ENCODE measurements around the gene SLC6A6.

SLC6A6 gene

DNA sequence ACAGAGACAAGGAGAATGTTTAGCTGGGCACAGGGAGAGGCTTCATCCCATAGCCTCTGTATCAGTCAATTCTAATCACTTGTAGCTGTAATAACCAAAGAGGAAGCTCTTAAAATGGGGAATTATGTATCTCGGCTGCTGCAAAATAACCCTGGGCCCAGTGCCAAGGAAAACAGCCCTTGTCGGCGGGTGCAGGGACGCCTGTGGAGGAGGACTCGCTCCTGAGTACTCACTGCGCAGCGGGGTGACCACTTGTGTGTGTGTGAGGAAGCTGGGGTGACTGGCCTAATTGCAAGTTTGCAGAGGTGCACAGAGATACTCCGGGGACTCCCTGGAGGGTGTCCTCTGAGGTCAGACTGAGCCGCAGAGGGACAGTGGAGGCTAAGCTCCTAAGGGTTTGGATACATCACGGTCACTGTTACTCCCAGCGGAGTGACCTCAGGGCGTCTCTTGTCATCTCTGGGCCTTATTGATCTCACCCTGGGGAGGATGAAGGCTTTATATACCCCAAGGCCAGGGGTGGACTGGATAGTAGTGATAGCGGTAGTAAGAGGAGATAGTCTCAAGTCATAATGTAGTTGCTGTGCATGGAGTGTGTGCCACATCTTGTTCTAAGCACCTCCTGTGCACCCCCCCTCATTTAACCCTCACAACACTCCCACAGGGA is 37.2 kb downstream of the SLC6A6 start:
- no peak for DNase-seq

DNA sequence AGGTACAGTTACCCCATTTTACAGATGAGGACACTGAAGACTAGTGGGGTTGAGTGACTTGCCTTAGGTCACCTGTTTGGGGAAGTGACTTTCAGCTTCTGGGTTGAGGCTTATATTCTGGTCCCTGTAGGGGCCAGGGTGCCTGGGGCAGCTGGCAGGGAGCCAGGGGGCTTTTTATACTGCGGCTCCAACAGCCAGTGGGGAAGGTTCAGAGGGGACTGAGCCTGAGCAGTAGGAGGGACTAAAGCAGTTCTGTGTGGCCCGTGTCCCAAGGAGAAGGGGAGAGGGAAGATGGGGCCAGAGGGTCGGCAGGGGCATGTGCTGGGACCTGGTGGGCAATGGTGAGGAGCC is 37.7 kb downstream of the SLC6A6 start:
- DNase-seq = no peak

GRCh38 chr3:14440531-14441239 is 38.3 kb downstream of the SLC6A6 start:
- no peak for DNase-seq

- no peak for DNase-seq
Measured at GRCh38 chr3:14441240-14441919, 39.0 kb downstream of the SLC6A6 start.

GRCh38 chr3:14441920-14442300 is 39.5 kb downstream of the SLC6A6 start:
- DNase-seq = no peak

DNA sequence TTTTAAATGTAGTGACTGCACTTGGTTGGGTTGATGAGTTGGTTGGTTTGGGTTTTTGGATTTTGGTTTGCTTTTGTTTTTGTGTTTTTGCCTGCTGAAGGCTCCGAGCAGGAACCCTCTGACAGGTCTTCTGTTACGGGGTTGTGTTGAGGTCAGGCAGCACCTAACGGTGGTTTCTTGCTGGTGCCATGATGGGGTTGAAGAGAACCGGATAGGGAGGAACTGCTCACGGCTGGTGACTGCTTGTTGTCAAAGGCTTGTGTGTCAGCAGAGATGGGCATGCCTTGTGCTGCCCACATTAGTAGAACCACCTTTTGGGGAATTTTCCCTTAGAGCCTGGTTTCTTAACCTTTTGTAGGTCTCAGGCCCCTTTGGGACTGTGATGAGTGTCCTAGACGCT is 42.0 kb downstream of the SLC6A6 start:
- no peak for DNase-seq

- no peak for DNase-seq
Measured at GRCh38 chr3:14445773-14446172, 43.4 kb downstream of the SLC6A6 start.

DNA sequence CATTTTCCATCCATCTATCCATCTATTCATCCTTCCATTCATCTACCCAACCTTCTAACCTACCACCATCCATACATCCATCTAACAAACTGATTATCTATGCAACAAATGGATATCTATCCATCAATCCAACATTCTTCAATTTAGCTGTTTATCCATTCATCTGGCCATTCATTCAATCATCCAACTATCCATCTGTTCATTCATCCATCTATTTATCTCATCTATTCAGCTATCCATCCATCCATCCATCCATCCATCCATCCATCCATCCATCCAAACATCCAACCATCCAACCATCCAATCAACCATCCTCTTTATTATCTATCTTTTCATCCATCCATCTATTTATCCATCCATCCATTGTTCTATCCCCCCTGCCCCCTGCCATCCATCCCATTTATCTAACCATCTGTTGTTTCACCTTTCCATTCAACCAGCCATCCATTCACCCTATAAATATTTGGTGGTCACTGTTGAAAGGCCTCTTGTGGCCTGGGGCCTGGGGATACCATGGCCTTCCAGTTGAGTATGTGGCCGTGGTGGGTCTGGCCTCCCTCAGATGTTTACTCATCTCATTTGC is 44.7 kb downstream of the SLC6A6 start:
- no peak for DNase-seq

GRCh38 chr3:14448063-14448462 is 45.7 kb downstream of the SLC6A6 start:
- no peak for DNase-seq

DNA sequence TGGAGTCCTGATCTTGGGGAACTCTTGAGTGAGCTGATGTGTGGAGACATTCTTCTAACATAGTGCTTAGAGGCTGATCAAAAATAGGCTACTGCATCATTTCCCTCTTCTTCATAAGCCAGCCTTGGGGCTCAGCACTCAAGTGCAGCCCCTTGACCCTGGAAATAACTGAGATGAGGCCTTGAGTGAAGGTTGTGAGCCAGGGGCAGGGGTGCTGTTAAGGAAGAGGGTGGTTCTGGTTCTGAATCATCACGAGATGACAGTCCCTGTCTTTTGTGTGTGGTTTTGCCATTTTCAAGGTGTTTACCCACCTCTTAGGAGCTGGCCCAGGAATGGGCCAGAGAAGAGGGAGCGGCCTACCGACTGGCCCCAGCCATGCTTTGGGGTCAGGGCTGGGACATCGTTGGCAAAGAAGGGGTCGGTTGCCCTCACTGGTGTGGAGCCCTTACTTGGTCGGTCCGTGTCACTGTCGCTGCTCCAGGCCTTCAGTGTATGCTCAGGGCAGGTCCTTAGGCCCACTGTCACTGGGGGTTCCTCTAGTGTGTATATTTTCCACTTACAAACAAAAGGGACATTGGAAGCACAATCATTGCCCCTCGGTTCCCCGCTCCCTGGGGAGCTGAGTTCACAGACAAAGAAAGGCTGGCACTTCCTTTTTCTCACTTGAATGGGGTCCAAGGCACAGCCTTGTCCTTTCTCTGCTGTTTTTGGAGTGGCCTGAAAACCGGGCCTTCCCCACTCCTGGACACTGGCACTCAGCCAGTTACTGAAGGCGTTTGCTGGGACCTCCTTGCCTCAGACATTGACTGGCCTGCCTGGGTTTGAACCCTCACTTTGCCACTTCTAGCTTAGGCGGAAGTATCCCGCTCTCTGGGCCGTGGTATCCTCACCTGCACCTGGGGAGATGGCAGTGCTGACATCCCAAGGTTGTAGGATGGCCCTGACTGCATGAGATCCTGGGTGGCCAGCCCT is 46.6 kb downstream of the SLC6A6 start:
- no peak for DNase-seq

DNA sequence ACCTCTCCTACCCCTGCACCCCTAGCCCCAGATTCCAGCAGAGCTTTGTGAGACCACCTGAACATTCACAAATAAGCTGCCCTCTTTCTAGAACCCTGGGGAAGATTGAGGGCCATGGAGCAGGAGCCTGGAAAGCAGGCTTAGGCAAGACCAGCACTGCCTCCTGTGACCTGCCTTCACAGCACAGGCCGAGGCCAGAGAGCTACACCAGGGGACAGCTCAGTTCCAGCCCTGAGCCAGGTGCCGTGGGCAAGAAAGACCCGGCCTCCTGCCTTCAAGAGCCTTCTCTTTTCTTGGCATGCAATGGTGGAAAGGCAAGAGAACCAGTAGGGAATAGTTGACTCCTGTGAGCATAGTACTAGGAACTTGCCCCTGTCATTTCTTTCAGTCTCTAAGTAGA is 48.1 kb downstream of the SLC6A6 start:
- no peak for DNase-seq

DNA sequence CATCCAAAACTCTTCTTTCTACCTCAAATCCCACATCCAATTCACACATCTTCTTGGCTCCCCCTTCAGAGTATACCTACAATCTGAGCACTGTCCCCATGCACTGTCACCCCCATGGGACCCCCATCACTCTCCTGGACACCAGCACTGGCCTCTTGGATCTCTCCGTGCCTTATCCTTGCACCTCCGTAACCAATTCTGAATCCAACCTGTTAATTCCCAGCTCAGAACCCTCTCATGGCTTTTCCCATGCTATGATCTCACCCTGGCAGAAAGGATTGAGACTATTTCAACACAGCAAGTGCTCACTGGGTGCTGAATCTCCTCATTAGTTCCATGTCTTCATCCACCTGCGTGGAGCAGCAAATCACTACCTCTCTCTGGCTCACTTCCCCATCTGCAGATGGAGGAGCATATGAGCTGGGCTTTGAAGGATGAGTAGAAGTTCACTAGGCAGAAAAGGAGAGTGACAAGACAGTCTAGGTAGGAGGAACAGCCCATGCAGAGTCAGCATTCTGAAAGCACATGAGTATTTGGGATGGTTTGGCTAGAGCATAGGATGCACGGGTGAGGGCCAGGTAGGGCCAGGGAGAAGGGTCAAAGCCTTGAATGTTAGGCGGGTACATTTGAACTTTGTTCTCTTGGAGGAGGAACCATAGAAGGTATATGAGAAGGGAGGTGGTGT is 48.7 kb downstream of the SLC6A6 start:
- DNase-seq = no peak

- DNase-seq = peak; percentile 85
Measured at GRCh38 chr3:14451844-14452739, 49.7 kb downstream of the SLC6A6 start.

- peak; percentile 82 for DNase-seq
Measured at GRCh38 chr3:14452740-14453710, 50.6 kb downstream of the SLC6A6 start.

DNA sequence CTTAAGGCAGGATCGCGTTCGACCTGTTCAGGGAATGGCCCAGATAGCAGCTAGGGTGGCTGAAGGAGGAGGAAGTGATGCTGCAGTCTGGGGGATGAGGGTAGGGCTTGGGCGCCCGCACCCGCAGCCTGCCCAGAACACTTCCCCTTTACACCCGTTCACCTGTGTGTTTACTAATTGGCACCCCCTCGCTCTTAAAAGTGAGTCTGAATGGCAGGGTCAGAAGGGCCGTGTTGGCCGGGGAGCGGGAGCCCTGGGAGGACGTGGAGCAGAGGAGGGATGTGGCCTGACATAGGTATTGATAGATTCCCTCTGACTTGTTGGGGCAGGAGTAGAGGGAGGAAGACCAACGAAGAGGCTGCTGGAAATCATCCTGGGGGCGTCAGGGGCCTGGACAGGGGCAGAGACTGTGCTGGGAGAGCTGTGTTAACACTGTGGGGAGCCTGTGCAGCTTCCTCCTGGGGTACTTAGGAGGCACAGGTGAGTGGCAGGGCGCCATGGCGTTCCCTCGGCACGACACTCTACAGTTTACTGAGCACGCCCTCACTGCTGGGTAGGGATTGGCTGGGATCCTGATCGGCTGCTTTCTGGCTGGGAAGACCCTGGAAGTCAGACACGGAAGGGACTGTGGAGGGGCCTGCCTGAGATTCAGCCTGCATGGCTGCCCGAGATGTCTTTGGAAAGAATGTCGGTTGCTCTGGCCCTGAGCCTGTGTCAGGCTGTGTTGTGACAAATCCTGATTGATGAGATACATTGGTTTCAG is 51.7 kb downstream of the SLC6A6 start:
- no peak for DNase-seq

- no peak for DNase-seq
Measured at GRCh38 chr3:14454639-14455310, 52.4 kb downstream of the SLC6A6 start.

DNA sequence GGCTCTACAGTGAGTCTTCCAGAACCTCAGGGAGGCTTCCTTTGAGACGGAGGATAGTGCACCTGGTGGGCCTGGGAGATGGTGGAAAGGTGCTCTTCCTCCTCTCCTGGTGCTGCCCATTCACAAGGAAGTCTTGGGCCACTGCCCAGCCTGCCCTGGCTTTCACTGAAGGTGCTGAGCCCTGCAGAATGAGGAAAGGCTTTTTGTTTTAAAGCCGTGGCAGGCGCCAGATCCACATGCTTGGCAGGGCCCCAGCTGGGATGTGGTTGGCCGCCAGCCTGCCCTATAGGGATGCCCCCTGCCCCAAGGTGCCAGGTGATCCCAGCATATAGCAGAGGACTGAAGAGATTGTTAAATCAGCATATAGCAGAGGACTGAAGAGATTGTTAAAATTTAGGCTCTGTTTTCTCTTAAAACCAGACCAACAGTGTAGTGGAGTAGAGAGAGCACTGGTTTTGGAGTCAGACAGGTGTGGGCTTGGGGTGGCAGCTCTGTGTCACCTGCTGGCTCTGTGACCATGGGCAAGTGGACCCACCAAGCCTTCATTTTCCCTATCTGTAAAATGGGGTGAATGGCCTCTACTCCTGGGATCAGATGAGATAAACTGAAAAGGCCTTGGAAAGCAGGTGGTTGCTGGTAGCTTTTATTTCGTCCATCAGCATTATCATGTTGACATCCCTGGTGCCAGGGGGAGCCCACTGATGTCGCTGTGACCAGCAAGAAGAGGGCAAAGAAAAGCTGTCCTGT is 53.3 kb downstream of the SLC6A6 start:
- DNase-seq = no peak

DNA sequence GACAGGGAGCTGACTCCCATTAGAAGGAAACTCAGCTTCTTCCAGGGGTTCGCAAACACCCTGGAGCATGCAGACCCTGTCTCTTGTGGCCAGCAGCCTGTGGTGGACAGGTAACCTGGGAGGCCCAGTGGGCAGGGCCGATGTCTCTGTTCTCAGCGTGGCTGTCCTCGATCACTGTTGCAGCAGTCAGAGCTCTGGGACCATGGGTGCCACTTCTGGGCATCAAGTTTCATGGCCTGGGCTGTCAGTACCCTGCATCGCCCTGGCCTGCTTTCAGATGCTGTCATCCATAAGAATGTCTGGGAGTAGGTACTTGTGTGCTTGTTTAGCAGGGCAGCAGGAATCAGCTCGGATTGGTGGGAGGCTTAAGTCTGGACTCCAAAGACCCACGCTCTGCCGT is 54.4 kb downstream of the SLC6A6 start:
- no peak for DNase-seq
